Nephron progenitor cell (in vitro differentiated cells): Measurements from ENCODE around the gene NCLN.

Experiments used
- DNase-seq: peaks from one replicate; pipeline ENCODE4 v3.0.0; 2021
- H3K27ac Mint-ChIP-seq: 2 replicates; pipeline ENCODE4 v1.8.0; 2021; ENCODE audit warnings: mild to moderate bottlenecking, moderate library complexity, mixed read lengths
- H3K27me3 Mint-ChIP-seq: 2 replicates; pipeline ENCODE4 v1.8.0; 2021; ENCODE audit warnings: mild to moderate bottlenecking, low read depth, mixed read lengths; ENCODE audit not compliant: poor library complexity
- H3K36me3 Mint-ChIP-seq: 2 replicates; pipeline ENCODE4 v1.8.0; 2021; ENCODE audit warnings: low read depth, mixed read lengths
- H3K4me1 Mint-ChIP-seq: 2 replicates; pipeline ENCODE4 v1.8.0; 2021; ENCODE audit warnings: mixed read lengths
- H3K4me3 Mint-ChIP-seq: 2 replicates; pipeline ENCODE4 v1.8.0; 2021; ENCODE audit warnings: mild to moderate bottlenecking, moderate library complexity, mixed read lengths
- H3K9me3 Mint-ChIP-seq: 2 replicates; pipeline ENCODE4 v1.8.0; 2021; ENCODE audit warnings: mild to moderate bottlenecking, moderate library complexity, mixed read lengths
- TF ChIP-seq, protein P1 (sequence below): fragments of 200-600 bp; sonication (generic); IDR thresholded peaks from 2 replicates; pipeline ENCODE4 v1.5.0; 2021; ENCODE audit warnings: antibody characterized with exemption

Gene NCLN

DNA sequence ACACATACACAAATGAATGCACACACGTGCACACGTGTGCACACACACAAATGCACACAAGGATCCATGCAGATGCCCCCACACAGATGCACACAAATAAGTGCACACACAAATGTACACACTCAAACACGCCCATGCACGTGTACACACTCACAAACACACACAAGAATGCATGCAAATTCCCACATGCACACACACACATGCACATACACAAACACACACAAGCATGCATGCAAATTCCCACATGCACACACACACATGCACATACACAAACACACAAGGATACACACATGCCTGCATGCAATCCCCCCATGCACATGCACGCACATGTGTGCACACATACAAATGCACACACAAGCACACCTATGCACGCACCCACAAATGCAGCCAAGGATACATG is 36.6 kb upstream of the NCLN start:
- H3K4me1 Mint-ChIP-seq, result peaks cover 8% of the 10 kb centered on the region
- no peak overlapping the region for H3K27ac Mint-ChIP-seq
- H3K9me3 Mint-ChIP-seq, result no peaks in the 10 kb centered on the region
- no peaks in the 10 kb centered on the region for H3K36me3 Mint-ChIP-seq
- TF ChIP-seq, protein P1, sequence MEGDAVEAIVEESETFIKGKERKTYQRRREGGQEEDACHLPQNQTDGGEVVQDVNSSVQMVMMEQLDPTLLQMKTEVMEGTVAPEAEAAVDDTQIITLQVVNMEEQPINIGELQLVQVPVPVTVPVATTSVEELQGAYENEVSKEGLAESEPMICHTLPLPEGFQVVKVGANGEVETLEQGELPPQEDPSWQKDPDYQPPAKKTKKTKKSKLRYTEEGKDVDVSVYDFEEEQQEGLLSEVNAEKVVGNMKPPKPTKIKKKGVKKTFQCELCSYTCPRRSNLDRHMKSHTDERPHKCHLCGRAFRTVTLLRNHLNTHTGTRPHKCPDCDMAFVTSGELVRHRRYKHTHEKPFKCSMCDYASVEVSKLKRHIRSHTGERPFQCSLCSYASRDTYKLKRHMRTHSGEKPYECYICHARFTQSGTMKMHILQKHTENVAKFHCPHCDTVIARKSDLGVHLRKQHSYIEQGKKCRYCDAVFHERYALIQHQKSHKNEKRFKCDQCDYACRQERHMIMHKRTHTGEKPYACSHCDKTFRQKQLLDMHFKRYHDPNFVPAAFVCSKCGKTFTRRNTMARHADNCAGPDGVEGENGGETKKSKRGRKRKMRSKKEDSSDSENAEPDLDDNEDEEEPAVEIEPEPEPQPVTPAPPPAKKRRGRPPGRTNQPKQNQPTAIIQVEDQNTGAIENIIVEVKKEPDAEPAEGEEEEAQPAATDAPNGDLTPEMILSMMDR, result no peak
- H3K27me3 Mint-ChIP-seq, result peaks cover 21% of the 10 kb centered on the region
- H3K4me3 Mint-ChIP-seq, result no peak overlapping the region
- no peak for DNase-seq

GRCh38 chr19:3149526-3150505 is 35.9 kb upstream of the NCLN start:
- Mint-ChIP-seq H3K9me3 (no peaks in the 10 kb centered on the region), H3K36me3 (no peaks in the 10 kb centered on the region)

DNA sequence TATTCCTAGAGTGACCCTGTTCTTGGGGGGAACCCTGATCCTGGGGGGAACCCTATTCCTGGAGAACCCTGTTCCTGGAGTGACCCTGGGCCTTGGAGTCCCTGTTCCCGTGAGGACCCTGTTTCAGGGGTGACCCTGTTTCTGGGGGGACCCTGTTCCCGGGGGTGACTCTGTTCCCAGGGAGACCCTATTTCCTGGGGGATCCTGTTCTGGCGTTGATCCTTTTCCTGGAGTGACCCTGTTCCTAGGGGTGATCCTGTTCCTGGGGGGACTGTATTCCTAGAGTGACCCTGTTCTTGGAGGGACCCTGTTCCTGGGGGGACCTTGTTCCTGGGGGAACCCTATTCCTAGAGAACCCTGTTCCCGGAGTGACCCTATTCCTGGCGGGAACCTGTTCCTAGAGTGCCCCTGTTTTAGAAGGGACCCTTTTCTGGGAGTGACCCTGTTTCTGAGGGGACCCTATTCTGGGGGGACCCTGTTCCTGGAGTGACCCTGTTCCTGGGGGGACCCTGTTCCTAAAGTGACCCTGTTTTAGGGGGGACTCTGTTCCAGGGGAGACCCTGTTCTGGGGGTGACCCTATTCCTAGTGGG is 34.9 kb upstream of the NCLN start:
- H3K4me1 Mint-ChIP-seq, result peaks cover 8% of the 10 kb centered on the region
- peaks cover 24% of the 10 kb centered on the region for H3K27me3 Mint-ChIP-seq
- H3K36me3 Mint-ChIP-seq, result no peaks in the 10 kb centered on the region
- TF ChIP-seq, protein P1, result no peak
- no peak overlapping the region for H3K4me3 Mint-ChIP-seq
- H3K9me3 Mint-ChIP-seq, result no peaks in the 10 kb centered on the region
- H3K27ac Mint-ChIP-seq, result no peak overlapping the region
- DNase-seq, result no peak

More at GRCh38 chr19:3149526-3150505, 35.9 kb upstream of the NCLN start:
- no peak for DNase-seq
- no peak overlapping the region for H3K27ac Mint-ChIP-seq
- H3K27me3 Mint-ChIP-seq, result peaks cover 21% of the 10 kb centered on the region
- TF ChIP-seq, protein P1, result no peak
- H3K4me3 Mint-ChIP-seq, result no peak overlapping the region
- peaks cover 8% of the 10 kb centered on the region for H3K4me1 Mint-ChIP-seq

DNA sequence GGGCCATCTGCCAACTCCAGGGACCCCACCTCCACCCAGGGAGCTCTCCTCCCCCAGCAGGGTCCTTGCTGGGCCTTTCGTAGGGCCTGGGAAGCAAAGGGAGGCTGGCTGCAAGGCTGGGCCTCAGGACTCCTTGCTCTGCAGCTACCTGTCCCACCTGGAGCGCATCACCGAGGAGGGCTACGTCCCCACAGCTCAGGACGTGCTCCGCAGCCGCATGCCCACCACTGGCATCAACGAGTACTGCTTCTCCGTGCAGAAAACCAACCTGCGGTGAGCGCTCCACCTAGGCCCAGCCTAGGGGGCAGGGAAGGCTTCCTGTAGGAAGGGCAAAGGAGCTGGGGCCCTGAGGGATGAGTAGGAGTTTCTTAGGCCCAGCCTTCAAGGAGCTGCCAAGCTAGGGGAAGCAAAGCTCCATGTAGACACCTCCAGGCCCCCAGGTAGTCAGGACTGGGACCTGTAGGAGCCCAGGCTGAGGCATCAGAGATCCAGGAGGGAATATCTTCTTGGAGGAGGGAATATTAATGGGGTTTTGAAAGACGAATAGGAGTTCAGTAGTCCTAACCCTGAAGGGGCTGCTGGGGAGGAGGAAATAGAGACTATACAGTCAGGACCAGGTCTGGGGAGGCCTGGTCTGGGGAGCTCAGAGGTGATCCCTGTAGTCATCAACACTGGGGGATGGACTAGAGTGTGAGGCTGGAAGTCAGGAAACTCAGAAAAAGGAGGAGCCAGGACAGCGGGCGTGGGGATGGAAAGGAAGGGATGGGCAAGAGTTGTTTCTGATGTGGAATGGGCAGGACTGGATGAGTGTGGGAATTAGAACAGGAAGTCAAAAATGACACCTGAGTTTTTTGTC is 33.9 kb upstream of the NCLN start:
- Mint-ChIP-seq H3K9me3 (peaks cover 3% of the 10 kb centered on the region), H3K27ac (no peak overlapping the region), H3K27me3 (peaks cover 31% of the 10 kb centered on the region), H3K4me3 (no peak overlapping the region), H3K36me3 (no peaks in the 10 kb centered on the region), H3K4me1 (peaks cover 8% of the 10 kb centered on the region)
- TF ChIP-seq, protein P1, result no peak
- no peak for DNase-seq

DNA sequence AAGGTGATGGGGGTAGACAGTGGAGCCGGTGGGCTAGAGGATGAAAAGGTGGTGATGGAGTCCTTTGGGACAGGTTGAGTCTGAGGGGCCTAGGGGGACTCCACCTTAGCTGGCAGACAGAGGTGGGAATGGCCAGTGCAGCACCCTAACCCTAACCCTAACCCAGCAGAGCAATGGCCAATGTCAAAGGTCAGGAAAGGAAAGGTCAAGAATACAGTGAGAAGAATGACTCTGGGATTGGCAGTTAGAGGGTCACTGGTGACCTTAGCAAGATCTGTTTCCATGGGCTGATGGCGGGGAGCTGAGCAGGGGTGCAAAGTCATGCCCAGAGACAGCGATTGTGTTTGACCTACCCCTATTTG is 33.3 kb upstream of the NCLN start:
- H3K27ac Mint-ChIP-seq, result no peak overlapping the region
- TF ChIP-seq, protein P1, result no peak
- peaks cover 36% of the 10 kb centered on the region for H3K27me3 Mint-ChIP-seq
- H3K9me3 Mint-ChIP-seq, result peaks cover 3% of the 10 kb centered on the region
- H3K36me3 Mint-ChIP-seq, result no peaks in the 10 kb centered on the region
- H3K4me1 Mint-ChIP-seq, result peaks cover 8% of the 10 kb centered on the region
- no peak for DNase-seq
- no peak overlapping the region for H3K4me3 Mint-ChIP-seq
